Choroid plexus epithelial cell (primary cell): ENCODE measurements around the gene GPC2.
A peak's percentile ranks its signal among the peaks of the same experiment; 100 is the strongest.

Experiments
- DNase-seq: peaks from one replicate; pipeline ENCODE4 v3.0.0-alpha.2; 2010; ENCODE audit warnings: low read depth
- H3K4me3 ChIP-seq: 2 replicates; pipeline ENCODE4 v1.5.1; 2011; ENCODE audit warnings: low read depth, mild to moderate bottlenecking, control low read depth, low read length, moderate library complexity
- CTCF ChIP-seq: conservative IDR thresholded peaks from 2 replicates; pipeline ENCODE4 v1.5.1; 2011; ENCODE audit warnings: low read depth, mild to moderate bottlenecking, control low read depth, inconsistent platforms, low read length, moderate library complexity

GPC2 gene

GRCh38 chr7:100166317-100166940 lies 10.8 kb downstream of the GPC2 start:
- no peak overlapping the region for H3K4me3 ChIP-seq
- no peak for DNase-seq
- TF ChIP-seq CTCF: no peak

- no peak for DNase-seq
- no peak for TF ChIP-seq CTCF
- H3K4me3 ChIP-seq: no peak overlapping the region
Measured at GRCh38 chr7:100163871-100164270, 13.3 kb downstream of the GPC2 start.

GRCh38 chr7:100163006-100163531 lies 14.1 kb downstream of the GPC2 start:
- no peak for TF ChIP-seq CTCF
- no peak overlapping the region for H3K4me3 ChIP-seq
- DNase-seq: no peak

- H3K4me3 ChIP-seq: no peak overlapping the region
- no peak for DNase-seq
- no peak for TF ChIP-seq CTCF
Measured at GRCh38 chr7:100160067-100160466, 17.1 kb downstream of the GPC2 start.

- no peak for DNase-seq
- peak overlapping the region; percentile 77 for H3K4me3 ChIP-seq
- peak; percentile 2 for TF ChIP-seq CTCF
Measured at GRCh38 chr7:100159099-100159623, 18.0 kb downstream of the GPC2 start.

GRCh38 chr7:100158229-100159098 lies 18.7 kb downstream of the GPC2 start, which contains the start of gene TRAPPC14:
TSS of gene TRAPPC14 (minus strand) at chr7:100158723. CDS start at chr7:100158499, 224 bp downstream.
- TF ChIP-seq CTCF: no peak
- peak; percentile 82 for DNase-seq
- peak within 1 kb of the TSS; percentile 77 for H3K4me3 ChIP-seq
